Measurements from ENCODE around the gene ZFPL1.

- TF ChIP-seq EZH2phosphoT487 (IDR thresholded peaks at IDR 0.05; ENCODE audit: borderline replicate concordance, low read depth, low read length) (no peak), CTCF (conservative IDR thresholded peaks at IDR 0.05; ENCODE audit: low read length) (no peak)
Observed at GRCh38 chr11:65090628-65091027, 6.6 kb downstream of the ZFPL1 start.
